Esophagus muscularis mucosa (tissue), 4 donors: Measurements from ENCODE around the gene ST7L. TPM values are rescaled to one million over a fixed set of nuclear protein-coding genes. Genes with fewer than 3 reads are reported as not detected.
"Not testable (repeated sequence)": the region's sequence is repeated elsewhere in the genome, so short reads cannot be mapped to it uniquely, and the experiment has no call there.

Experiments
- DNase-seq: peaks from one replicate; pipeline ENCODE4 v3.0.0-alpha.2; 2017; ENCODE audit errors: extremely low spot score
- H3K27ac ChIP-seq, 4 donors: fragments of 200-600 bp; sonication (generic); replicated peaks in 1 of 4; 1 replicate in 3 of 4; 2 replicates in 1 of 4; pipeline ENCODE4 v1.5.1; 2016 to 2019; ENCODE audit warnings: mild to moderate bottlenecking in 1 of 4
- H3K27me3 ChIP-seq, 4 donors: fragments of 200-600 bp; sonication (generic); one replicate each; pipeline versions ENCODE4 v1.5.1 to v1.6.0; 2016 to 2019
- H3K36me3 ChIP-seq, 4 donors: fragments of 200-600 bp; sonication (generic); one replicate each; pipeline ENCODE4 v1.5.1; 2016 to 2019
- H3K4me1 ChIP-seq, 4 donors: fragments of 200-600 bp; sonication (generic); one replicate each; pipeline ENCODE4 v1.5.1; 2016 to 2019
- H3K4me3 ChIP-seq, 4 donors: fragments of 200-600 bp; sonication (generic); 1 replicate in 2 of 4; 2 replicates in 2 of 4; pipeline ENCODE4 v1.5.1; 2016 to 2019; ENCODE audit warnings: mild to moderate bottlenecking in 4 of 4, moderate library complexity in 1 of 4
- H3K9me3 ChIP-seq, 4 donors: fragments of 200-600 bp; sonication (generic); 1 replicate in 3 of 4; 2 replicates in 1 of 4; pipeline ENCODE4 v1.5.1; 2016 to 2019
- EP300 ChIP-seq: sonication (generic); formaldehyde crosslinking; IDR thresholded peaks from one replicate; pipeline ENCODE4 v1.6.1; 2017; ENCODE audit warnings: antibody characterized with exemption
- POLR2A ChIP-seq: fragments of 450-650 bp; IDR thresholded peaks from one replicate; pipeline ENCODE4 v1.6.1; 2017; ENCODE audit warnings: antibody characterized with exemption, moderate library complexity, mild to moderate bottlenecking, low read depth
- POLR2AphosphoS5 ChIP-seq, 2 donors: sonication (generic); formaldehyde crosslinking; IDR thresholded peaks; one replicate each; pipeline ENCODE4 v1.6.1; 2017; ENCODE audit warnings: antibody characterized with exemption in 2 of 2
- WGBS: methylation state at CpG from one replicate; pipeline ENCODE4 v1.1.5; 2018; 5-methylcytosine and 5-hydroxymethylcytosine counted together
- intact Hi-C: fragments of 100-400 bp; cut with DNase I; formaldehyde crosslinking; loops from one replicate; pipeline ENCODE4 v1.15.1; 2023
- total RNA-seq, 4 donors: library from RNA; depleted of rRNA; stranded (reverse); fragments of >200 nt; gene quantifications; one replicate each; pipeline versions ENCODE4 v1.1.0 to v1.2.1, GENCODE V29; 2016
- TF ChIP-seq, protein P1 (sequence below), 3 experiments: fragments of 200-600 bp in 2 of 3; fragments of 450-650 bp in 1 of 3; sonication (generic) in 2 of 3; IDR thresholded peaks; one replicate each; pipeline ENCODE4 v1.5.1; 2017 to 2019; ENCODE audit warnings: antibody characterized with exemption in 3 of 3, mild to moderate bottlenecking in 2 of 3, moderate library complexity in 1 of 3

Gene ST7L
- total RNA-seq, 4 donors from 2014 or later: 12.9 to 23.0 (median 21.0) TPM

DNA sequence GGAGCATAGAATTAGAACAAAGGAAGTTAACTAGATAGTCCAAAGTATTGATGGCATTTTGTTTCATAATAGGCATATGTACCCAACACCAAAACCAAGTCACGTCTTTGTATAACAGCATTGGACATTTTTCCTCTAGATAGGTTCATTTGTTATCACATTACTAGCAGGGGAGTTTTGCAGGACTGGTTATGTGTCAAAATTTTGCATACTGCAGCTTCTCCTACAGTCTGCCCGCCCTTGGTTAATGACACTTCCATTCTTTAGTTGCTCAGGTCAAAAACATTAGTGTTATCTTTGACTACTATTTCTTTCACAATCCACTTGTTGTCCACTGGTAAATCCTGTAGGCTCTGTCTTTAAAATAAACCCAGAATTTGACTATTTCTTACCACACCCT lies 9.6 kb upstream of the ST7L start:
- Histone ChIP-seq H3K9me3 (no peaks in the 10 kb centered on the region), H3K27ac (no peak overlapping the region), H3K4me3 (no peak overlapping the region), H3K36me3 (peaks cover 0 to 6% (median 2%) of the 10 kb centered on the region in 4 donors), H3K4me1 (peaks cover 41 to 80% (median 64%) of the 10 kb centered on the region in 4 donors), H3K27me3 (no peaks in the 10 kb centered on the region)
- intact Hi-C loops: loop anchor here (5.0 to 10.0 kb wide), 2 partner anchors 39 to 234 kb away; partner anchors contain the start of gene CTTNBP2NL
- no peak for DNase-seq
- TF ChIP-seq POLR2AphosphoS5 (IDR thresholded peaks at IDR 0.05): no peak
- TF ChIP-seq, protein P1, sequence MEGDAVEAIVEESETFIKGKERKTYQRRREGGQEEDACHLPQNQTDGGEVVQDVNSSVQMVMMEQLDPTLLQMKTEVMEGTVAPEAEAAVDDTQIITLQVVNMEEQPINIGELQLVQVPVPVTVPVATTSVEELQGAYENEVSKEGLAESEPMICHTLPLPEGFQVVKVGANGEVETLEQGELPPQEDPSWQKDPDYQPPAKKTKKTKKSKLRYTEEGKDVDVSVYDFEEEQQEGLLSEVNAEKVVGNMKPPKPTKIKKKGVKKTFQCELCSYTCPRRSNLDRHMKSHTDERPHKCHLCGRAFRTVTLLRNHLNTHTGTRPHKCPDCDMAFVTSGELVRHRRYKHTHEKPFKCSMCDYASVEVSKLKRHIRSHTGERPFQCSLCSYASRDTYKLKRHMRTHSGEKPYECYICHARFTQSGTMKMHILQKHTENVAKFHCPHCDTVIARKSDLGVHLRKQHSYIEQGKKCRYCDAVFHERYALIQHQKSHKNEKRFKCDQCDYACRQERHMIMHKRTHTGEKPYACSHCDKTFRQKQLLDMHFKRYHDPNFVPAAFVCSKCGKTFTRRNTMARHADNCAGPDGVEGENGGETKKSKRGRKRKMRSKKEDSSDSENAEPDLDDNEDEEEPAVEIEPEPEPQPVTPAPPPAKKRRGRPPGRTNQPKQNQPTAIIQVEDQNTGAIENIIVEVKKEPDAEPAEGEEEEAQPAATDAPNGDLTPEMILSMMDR (IDR thresholded peaks at IDR 0.05): no peak
- TF ChIP-seq POLR2A: no peak
- 90% methylated on average over 2 of the region's 2 CpGs for WGBS

DNA sequence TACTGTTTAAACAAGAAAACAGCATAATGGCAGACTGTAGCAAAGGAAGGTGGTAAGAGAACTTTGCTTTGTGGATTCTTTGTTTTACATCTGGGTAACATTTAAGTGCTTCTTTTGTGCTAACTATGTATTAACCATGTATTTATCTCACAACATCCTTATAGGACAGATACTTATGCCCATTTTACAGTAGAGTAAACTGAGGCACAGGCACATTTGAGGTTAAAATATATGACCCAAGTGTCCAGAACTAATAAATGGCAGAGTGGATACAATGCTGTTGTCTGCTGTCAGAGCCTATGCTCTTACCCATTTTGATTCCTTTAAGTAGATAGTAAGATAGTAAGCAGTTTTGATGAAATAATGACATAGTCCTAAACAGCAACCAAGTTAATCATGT lies 7.9 kb upstream of the ST7L start:
- intact Hi-C loops: loop anchor here (5.0 to 10.0 kb wide), 2 partner anchors 40 to 232 kb away; partner anchors contain the start of gene CTTNBP2NL
- TF ChIP-seq EP300 (no peak), POLR2AphosphoS5 (IDR thresholded peaks at IDR 0.05) (no peak), POLR2A (no peak)
- TF ChIP-seq, protein P1 (IDR thresholded peaks at IDR 0.05): no peak
- peaks cover 46 to 86% (median 72%) of the 10 kb centered on the region in 4 donors for H3K4me1 ChIP-seq

DNA sequence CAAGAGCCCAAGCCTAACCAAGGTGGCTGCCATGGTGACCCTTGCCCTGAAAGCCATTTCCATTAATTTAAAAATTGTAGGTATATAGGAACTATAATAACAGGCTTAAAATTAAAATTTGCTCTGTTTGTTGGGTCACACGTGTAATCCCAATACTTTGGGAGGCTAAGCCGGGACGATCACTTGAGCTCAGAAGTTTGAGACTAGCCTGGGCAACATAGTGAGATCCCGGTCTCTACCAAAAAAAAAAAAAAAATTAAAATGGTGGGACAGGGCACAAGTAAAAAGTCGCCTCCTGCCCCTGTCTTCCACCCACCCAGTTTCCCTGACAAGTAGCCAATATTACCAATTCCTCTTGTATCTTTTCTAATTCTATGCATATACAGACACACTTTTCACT lies 7.3 kb upstream of the ST7L start:
- Histone ChIP-seq H3K4me3 (no peak overlapping the region), H3K4me1 (peaks cover 52 to 86% (median 78%) of the 10 kb centered on the region in 4 donors), H3K9me3 (no peaks in the 10 kb centered on the region), H3K36me3 (peaks cover 0 to under 1% (median 0%) of the 10 kb centered on the region in 4 donors), H3K27me3 (no peaks in the 10 kb centered on the region), H3K27ac (no peak overlapping the region)
- intact Hi-C loops: loop anchor here (5.0 to 10.0 kb wide), 2 partner anchors 41 to 231 kb away; partner anchors contain the start of gene CTTNBP2NL
- no peak for DNase-seq
- TF ChIP-seq, protein P1 (IDR thresholded peaks at IDR 0.05): no peak
- TF ChIP-seq EP300 (no peak), POLR2AphosphoS5 (IDR thresholded peaks at IDR 0.05) (no peak), POLR2A (no peak)
- WGBS: 92% methylated on average over 5 of the region's 5 CpGs

More for the DNA sequence above, 7.9 kb upstream of the ST7L start:
- Histone ChIP-seq H3K36me3 (peaks cover 0 to 6% (median under 1%) of the 10 kb centered on the region in 4 donors), H3K27ac (no peak overlapping the region), H3K9me3 (no peaks in the 10 kb centered on the region), H3K4me3 (no peak overlapping the region), H3K27me3 (no peaks in the 10 kb centered on the region)
- no peak for DNase-seq

DNA sequence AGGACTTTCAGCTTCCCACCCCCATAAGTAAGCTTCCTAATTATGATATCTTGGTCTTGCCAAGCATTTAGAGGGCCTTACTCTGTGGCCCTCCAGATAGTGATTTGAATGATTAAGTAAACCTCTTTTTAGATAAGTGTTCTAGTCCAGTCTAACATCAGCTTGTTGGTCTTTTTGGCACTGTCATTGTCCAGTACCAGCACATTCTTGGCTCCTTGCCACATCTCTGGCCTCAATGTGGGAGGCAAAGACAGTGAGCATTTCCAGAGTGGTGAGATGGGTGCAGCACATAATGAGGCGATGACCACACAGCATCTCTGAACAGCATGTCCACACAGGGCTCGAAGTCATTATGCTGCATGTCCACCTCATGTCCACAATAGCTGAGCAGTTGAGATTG lies 6.8 kb upstream of the ST7L start:
- Histone ChIP-seq H3K4me1 (peaks cover 57 to 86% (median 81%) of the 10 kb centered on the region in 4 donors), H3K4me3 (no peak overlapping the region), H3K36me3 (no peaks in the 10 kb centered on the region), H3K27me3 (no peaks in the 10 kb centered on the region), H3K27ac (no peak overlapping the region), H3K9me3 (no peaks in the 10 kb centered on the region)
- intact Hi-C loops: loop anchor here (5.0 to 10.0 kb wide), 2 partner anchors 42 to 231 kb away; partner anchors contain the start of gene CTTNBP2NL
- TF ChIP-seq POLR2A (no peak), EP300 (no peak), POLR2AphosphoS5 (IDR thresholded peaks at IDR 0.05) (no peak)
- TF ChIP-seq, protein P1 (IDR thresholded peaks at IDR 0.05): no peak
- no peak for DNase-seq
- WGBS: 100% methylated on average over 2 of the region's 2 CpGs

DNA sequence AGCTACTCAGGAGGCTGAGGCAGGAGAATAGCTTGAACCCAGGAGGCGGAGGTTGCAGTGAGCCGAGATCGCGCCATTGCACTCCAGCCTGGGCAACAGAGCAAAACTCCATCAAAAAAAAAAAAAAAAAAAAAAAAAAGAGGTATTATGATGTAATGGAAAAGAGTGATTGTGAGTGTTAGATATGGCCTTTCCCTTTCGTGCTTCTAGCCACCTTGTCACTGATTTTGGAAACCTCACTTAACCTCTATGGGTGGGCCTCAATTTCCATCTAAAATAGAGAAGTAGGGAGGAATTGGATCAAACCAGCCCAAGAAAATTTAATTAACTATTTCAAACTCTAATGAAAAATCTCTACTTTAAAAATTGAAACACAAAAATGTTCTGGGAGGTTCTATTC lies 5.6 kb upstream of the ST7L start:
- not testable (repeated sequence) for H3K36me3 ChIP-seq, H3K9me3 ChIP-seq, H3K27me3 ChIP-seq, DNase-seq, H3K27ac ChIP-seq, H3K4me3 ChIP-seq
- intact Hi-C loops: loop anchor here (10.0 kb wide), 1 partner anchor 230 kb away; the partner anchor contains the start of gene CTTNBP2NL
- 90% methylated on average over 5 of the region's 5 CpGs for WGBS
- H3K4me1 ChIP-seq: peaks cover 61 to 80% (median 77%) of the 10 kb centered on the region in 4 donors
